HG03159 (cell line): ENCODE measurements around the gene ASXL1.
"Not testable (repeated sequence)": the region's sequence is repeated elsewhere in the genome, so short reads cannot be mapped to it uniquely, and the experiment has no call there.

Experiments
- ATAC-seq: cut with Tn5 transposase; IDR thresholded peaks from one replicate; pipeline ENCODE4 v1.9.1; 2021; ENCODE audit warnings: mild to moderate bottlenecking, moderate library complexity; ENCODE audit not compliant: unreplicated experiment

Gene ASXL1

GRCh38 chr20:32336918-32337347 lies 21.2 kb upstream of the ASXL1 start:
- ATAC-seq = no peak

- no peak for ATAC-seq
Measured at GRCh38 chr20:32337937-32338661, 20.0 kb upstream of the ASXL1 start.

GRCh38 chr20:32338665-32339064 lies 19.5 kb upstream of the ASXL1 start:
- no peak for ATAC-seq

- no peak for ATAC-seq
Measured at GRCh38 chr20:32339116-32339515, 19.0 kb upstream of the ASXL1 start.

- not testable (repeated sequence) for ATAC-seq
Measured at GRCh38 chr20:32341053-32341452, 17.1 kb upstream of the ASXL1 start.

GRCh38 chr20:32343439-32343838 lies 14.7 kb upstream of the ASXL1 start:
- ATAC-seq = no peak

GRCh38 chr20:32344835-32345506 lies 13.2 kb upstream of the ASXL1 start:
- ATAC-seq = no peak

GRCh38 chr20:32348207-32348606 lies 9.9 kb upstream of the ASXL1 start:
- ATAC-seq = no peak

GRCh38 chr20:32350421-32350820 lies 7.7 kb upstream of the ASXL1 start:
- no peak for ATAC-seq

- no peak for ATAC-seq
Measured at GRCh38 chr20:32352121-32352720, 5.9 kb upstream of the ASXL1 start.

GRCh38 chr20:32353848-32354496 lies 4.2 kb upstream of the ASXL1 start:
- no peak for ATAC-seq

- ATAC-seq = no peak
Measured at GRCh38 chr20:32354592-32355416, 3.3 kb upstream of the ASXL1 start.

- ATAC-seq = peak; percentile 33
Measured at GRCh38 chr20:32355417-32355841, 2.7 kb upstream of the ASXL1 start.

GRCh38 chr20:32355907-32356621 lies 2.1 kb upstream of the ASXL1 start:
- not testable (repeated sequence) for ATAC-seq

GRCh38 chr20:32356622-32357374 lies 1.3 kb upstream of the ASXL1 start:
- no peak for ATAC-seq

- ATAC-seq = no peak
Measured at GRCh38 chr20:32357375-32357868, 709 bp upstream of the ASXL1 start.

- no peak for ATAC-seq
Measured at GRCh38 chr20:32358632-32358882, 426 bp downstream of the ASXL1 start.

GRCh38 chr20:32358883-32359632 lies 927 bp downstream of the ASXL1 start:
- peak; percentile 23 for ATAC-seq
